Measurements from ENCODE around the gene PFDN4. TPM values are rescaled to one million over a fixed set of nuclear protein-coding genes. Genes with fewer than 3 reads are reported as not detected.
"Not testable (repeated sequence)": the region's sequence is repeated elsewhere in the genome, so short reads cannot be mapped to it uniquely, and the experiment has no call there.

The PFDN4 gene
- total RNA-seq, 2 donors from 2014 or later = 22.1 to 22.2 TPM

DNA sequence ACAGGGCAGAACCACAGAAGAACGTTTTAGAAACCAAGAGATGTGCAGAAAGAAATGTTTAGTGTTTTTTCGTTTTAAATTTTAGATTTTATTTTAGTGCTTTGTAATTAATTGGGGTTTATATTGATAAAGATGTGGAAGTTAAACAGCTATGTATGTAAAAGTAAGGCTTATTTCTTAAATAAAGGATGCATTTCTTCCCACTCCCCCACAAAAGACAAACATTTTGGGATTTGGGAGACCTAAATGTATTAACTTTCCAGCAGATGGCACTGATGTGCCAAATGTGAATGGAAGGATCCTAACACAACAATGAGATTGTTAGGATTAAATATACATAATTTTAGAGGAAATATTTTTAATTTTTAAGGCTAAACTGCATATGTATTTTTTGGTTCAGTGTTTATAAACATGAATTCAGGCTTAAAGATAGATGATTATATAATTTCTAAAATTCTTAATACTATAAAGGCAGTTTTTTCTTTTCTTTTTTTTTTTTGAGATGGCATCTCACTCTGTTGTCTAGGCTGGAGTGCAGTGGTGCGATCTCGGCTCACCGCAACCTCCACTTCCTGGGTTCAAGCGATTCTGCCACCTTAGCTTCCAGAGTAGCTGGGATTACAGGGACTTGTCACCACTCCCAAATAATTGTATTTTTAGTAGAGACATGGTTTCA lies 12.0 kb downstream of the PFDN4 start:
- no peak for ATAC-seq
- intact Hi-C loops (cut with DNase I) = loop anchor here (2.0 to 5.0 kb wide), 2 partner anchors 427 to 429 kb away; no protein-coding TSS in a partner anchor

DNA sequence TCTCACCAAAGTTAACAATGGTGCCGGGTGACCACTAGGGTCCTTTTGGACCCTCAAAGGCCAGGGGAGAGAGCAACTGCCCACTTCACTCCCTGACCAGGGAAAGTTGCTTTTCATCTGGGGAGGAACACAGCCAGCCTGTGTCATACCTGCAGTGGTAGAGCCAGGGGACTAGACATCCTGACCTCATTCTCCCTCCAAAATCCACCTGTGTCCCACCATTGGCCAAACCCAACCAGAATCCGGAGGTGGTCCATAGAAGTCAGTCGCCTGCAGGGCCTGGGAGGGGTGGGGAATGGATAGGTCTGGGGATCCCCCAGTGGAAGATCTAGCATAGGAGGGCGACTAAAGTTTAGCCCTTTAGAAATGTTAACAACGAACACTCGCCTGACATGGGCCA lies 12.8 kb downstream of the PFDN4 start:
- DNase-seq = no peak
- intact Hi-C loops (cut with DNase I) = loop anchor here (2.0 to 5.0 kb wide), 2 partner anchors 427 to 428 kb away; no protein-coding TSS in a partner anchor
- no peak for ATAC-seq

More for the DNA sequence above, 12.0 kb downstream of the PFDN4 start:
- DNase-seq = no peak

DNA sequence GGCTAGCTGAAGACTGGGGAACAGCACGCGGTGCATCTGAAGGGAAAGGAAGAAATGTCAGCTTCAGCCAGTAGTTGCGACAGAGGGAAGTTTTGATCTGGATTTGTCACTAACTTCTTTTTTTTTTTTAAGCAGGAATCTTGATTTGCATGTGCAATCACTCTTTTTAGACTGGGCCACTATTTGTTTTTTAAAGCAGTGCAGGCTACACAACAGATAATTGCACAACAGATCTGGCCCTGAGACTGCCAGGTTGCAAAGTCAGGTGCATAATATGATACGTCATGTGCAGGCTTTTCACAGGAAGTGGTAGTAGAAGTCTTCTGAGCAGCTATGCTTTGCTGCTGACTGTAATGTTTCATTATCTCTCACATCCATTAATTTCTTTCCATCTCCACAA lies 13.5 kb downstream of the PFDN4 start:
- ATAC-seq (peak in 1 of 2 donors; percentile 49), DNase-seq (no peak)
- intact Hi-C loops (cut with DNase I) = loop anchor here (2.0 to 5.0 kb wide), 2 partner anchors 426 to 427 kb away; no protein-coding TSS in a partner anchor

DNA sequence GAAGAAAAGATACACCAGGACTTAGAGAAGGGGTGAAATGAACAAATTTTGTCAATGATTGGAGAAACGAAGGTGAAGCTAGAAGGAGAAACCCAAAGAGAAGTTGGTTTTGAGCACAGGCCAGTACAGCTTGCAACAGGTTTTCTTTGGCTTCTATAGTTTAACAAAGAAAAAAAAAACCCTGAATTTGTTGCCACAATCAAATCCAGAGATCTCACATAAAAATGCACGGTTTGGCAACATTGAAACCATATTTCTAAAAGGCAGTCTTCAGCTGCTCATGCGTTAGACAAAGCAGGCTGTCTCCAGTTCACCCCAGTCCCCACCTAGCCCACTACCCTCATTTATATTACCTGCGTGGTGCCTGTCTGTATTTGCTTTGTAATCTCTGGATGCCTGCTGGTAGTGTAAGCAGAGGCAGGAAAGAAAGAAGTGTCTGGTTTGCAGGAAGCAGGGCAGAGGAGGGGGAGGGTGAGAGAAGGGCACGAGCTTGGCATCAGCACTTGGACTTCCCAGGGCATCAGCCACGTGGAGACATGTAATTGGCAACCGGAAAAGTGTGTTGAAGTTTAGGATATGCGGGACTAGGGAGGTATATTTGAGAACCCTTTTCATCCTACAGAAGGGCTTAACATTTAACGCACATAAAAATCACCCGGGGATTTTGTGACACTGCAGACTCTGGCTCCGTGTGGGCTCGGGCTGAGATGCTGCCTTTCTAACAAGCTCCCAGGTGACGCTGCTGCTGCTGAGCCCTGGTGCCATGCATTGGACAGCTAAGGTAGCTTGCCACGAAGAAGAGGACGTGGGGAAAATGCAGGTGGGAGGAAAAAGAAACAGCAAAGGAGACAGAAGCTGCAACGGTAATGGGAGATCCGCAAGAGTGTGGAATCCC lies 14.4 kb downstream of the PFDN4 start:
- DNase-seq (no peak), ATAC-seq (peak; percentile 66 to 67)
- intact Hi-C loops (cut with DNase I) = loop anchor here (2.0 to 5.0 kb wide), 2 partner anchors 425 to 427 kb away; no protein-coding TSS in a partner anchor

DNA sequence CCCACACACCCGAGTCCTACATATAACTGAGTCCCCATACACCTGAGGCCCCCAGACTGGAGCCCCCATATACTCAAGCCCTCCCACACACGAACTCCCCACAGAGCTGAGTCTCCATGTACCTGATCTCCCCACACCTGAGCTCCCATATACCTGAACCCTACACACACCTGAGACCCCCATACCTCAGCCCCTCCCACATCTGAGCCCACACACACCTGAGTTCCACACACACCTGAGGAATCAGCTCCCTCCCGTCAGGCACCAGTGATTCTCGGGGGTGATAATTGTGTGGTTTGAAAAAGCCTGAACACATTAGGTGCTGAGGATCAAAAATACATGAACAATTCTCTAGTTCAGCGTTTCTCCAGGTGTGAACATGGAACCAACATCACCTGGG lies 15.4 kb downstream of the PFDN4 start:
- intact Hi-C loops (cut with DNase I) = loop anchor here in 1 of 2 donors (5.0 kb wide), 1 partner anchor 424 kb away; no protein-coding TSS in a partner anchor
- DNase-seq (no peak), ATAC-seq (no peak)

DNA sequence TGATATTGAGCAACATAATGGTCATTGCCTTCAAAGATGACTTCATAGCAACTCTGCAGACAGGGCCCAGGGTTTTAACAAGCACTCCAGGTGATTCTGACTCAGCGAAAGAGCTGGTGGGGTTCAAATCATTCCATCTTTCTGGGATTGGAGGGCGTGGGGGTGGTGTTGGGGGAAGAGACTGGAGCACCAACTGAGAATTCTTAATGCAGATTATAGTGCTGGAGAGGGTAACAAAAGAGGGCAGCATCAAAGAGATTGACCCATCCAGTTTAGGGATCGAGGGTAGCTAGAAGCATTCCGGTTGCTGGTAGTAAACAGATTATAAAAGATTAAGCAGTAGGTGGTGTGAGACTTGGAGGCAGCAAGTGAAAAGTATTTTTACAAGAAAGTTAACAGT lies 15.9 kb downstream of the PFDN4 start:
- intact Hi-C loops (cut with DNase I) = loop anchor here in 1 of 2 donors (5.0 kb wide), 1 partner anchor 424 kb away; no protein-coding TSS in a partner anchor
- DNase-seq = no peak
- ATAC-seq = no peak

DNA sequence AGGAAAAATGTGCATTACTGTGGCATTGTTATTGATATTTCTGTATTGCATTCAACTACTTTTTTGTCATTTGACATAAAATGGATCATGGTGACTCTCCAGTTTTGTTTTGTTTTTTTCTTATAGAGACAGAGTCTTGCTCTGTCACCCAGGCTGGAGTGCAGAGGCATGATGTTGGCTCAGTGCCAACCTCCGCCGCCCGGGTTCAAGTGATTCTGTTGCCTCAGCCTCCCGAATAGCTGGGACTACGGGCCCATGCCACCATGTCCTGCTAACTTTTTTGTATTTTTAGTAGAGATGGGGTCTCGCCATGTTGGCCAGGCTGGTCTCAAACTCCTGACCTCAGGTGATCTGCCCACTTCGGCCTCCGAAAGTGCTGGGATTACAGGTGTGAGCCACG lies 16.8 kb downstream of the PFDN4 start:
- not testable (repeated sequence) for DNase-seq, ATAC-seq
- intact Hi-C loops (cut with DNase I) = loop anchor here in 1 of 2 donors (5.0 kb wide), 1 partner anchor 423 kb away; no protein-coding TSS in a partner anchor

DNA sequence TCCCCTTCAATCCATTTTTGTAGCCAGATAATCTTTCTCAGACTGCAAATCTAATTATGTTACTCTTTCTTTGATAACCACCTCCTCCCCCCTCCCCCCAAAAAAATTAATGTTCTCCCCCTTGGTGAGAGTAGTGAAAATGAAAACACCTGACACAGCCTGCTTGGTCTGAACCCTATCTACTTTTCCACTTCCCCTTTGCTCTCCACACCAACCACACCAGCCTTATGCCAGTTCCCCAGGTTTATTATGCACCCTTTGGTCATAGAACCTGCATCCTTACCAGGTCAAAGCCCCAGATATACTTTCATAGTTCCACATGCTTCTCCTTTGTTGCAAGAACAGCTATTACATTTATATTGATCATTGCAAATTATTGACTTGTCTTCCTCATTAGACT lies 19.4 kb downstream of the PFDN4 start:
- intact Hi-C loops (cut with DNase I) = no loop called here
- DNase-seq = no peak
- no peak for ATAC-seq

DNA sequence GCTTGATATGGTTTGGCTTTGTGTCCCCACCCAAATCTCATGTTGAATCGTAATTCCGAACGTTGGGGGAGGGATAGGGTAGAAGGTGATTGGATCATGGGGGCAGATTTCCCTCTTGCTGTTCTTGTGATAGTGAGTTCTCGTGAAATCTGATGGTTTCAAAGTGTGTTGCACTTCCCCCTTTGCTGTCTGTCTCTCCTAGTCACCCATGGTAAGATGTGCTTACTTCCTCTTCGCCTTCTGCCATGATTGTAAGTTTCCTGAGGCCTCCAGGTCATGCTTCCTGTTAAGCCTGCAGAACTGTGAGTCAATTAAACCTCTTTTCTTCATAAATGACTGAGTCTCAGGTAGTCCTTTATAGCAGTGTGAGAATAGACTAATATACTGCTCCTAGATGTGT lies 19.9 kb downstream of the PFDN4 start:
- no peak for ATAC-seq
- intact Hi-C loops (cut with DNase I) = no loop called here
- DNase-seq = no peak

DNA sequence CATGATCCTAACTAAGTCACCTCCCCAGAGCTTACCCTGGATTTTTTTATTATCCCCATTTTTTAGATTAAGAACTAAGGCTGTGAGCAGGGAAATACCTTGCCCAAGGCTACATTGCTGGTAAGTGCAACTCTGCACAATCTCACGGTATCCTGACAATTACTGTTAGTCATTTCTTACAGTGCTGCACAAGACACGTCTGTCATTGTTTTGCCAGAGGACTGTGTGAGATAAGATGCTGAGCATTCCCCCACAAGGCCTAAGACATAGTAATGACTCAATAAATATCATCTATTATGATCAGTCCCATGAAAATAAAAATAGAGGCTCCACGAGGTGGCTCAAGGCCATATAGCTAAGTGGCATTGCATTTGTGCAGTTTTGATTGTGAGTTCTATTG lies 21.0 kb downstream of the PFDN4 start:
- intact Hi-C loops (cut with DNase I) = no loop called here

DNA sequence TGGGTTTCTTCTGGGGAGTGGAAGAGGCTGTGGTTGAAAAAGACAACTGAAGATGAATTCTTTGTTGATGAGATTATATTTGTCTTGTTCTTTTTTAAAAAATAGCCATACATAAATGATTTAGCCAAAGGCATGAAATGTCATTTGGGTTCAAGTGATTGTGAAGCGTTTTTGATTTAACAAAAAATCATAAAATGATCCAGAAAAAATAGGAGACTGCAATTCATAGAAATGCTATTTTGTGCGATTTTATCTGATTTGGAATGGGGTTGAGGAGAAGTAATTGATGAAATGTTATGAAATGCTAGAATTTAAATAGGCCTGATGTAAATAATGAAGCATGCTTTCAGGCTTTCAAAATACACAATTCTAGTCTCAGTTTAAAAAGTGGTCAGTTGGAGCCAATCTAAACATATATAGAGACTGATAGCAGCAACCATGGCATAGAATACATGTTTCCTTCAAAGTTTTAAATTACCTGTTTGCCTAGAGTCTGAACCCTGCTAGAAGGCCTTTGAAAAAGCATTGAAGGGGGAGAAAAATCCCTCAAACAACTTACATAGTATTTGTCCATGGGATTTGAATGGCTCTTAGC lies 21.8 kb downstream of the PFDN4 start:
- no peak for ATAC-seq
- DNase-seq = no peak
- intact Hi-C loops (cut with DNase I) = no loop called here

More for the DNA sequence above, 21.0 kb downstream of the PFDN4 start:
- ATAC-seq (no peak), DNase-seq (no peak)

DNA sequence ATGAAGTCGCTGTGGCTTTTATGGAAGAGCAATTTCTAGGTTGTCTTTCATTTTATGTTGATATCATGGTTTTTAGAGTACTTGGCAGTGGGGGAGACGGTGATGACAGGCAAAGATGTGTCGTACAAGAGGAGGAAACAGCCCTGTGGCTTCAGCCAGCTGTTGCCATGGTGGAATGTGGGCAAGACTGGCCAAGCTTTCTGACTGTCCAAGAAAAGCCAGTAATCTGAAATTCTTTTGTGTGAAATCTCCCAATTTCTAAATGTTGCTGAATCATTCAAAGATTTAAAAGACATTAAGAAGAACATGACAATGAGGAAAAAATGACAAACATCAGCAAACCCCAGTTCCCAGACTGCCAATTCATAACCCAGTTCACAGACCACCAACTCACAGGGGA lies 23.1 kb downstream of the PFDN4 start:
- intact Hi-C loops (cut with DNase I) = no loop called here
- no peak for ATAC-seq
- DNase-seq = no peak

DNA sequence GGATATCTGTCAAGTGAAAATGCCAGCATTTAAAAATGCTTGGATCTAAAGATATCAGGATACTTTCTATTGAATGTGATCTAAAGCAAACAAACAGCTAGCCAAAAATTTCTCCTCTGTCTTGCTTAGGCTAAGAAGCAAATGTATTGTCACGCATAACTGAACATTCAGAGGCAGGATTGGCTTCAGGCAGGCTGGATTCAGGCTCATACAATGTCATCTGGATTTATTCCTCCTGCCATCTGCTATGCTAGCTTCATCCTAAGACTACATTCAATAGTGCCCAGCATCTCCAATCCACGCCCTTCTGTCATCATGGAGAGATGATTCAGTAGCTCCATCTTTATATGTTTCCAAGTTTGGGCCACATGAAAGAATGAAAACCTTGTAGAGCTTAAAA lies 27.1 kb downstream of the PFDN4 start:
- ATAC-seq = no peak
- intact Hi-C loops (cut with DNase I) = no loop called here
- DNase-seq = no peak

DNA sequence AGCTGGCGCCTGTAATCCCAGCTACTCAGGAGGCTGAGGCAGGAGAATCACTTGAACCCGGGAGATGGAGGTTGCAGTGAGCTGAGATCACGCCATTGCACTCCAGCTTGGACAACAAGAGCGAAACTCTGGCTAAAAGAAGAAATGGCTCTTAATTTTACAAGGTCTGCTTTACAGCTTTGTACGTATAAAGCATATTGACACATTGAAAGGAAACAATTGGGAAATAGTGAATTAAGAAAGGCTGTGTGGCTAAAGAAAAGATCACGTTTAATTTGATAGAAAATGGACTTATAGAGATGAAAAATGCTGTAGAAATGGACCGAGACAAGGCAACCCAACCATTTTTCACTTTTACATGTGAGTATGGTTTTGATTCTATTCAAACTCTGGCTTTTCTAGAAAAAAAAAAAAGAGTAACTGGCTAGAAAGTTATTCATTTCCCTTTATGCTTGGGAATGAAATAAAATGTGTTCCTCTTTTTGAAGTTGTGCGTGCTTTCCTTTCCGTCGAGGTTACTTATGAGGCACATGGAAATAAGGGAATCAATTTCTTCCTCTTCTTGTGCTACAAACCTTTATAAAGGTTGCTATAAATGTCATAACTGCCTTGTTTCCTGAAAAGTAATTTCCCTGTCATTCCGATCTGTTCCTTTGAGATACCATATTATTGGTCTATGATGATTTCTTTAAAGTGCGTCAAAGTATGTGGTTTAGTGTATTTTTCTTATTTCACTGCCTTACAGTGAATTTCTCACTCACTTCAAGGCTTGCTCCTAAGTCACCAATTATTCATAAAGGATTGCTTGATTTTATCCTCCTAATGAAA lies 29.4 kb downstream of the PFDN4 start:
- ATAC-seq (no peak), DNase-seq (no peak)
- intact Hi-C loops (cut with DNase I) = no loop called here

DNA sequence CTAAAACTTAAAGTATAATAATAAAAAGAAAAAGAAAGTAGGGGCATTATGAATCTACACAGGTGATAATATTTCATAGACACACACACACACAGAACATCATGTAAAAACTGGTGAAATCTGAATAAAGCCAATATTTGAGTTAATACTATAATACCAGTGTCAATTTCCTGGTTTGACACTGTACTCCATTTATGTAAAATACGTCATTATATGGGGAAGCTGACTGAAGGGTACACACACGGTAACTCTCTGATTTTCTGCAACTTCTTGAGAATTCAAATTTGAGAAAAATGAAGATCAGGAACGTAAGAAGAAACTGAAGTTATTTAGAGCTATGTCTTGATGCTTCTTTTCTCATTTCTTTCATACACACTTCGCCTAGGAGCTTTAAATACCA lies 36.2 kb downstream of the PFDN4 start:
- DNase-seq (no peak), ATAC-seq (no peak)
- intact Hi-C loops (cut with DNase I) = no loop called here

DNA sequence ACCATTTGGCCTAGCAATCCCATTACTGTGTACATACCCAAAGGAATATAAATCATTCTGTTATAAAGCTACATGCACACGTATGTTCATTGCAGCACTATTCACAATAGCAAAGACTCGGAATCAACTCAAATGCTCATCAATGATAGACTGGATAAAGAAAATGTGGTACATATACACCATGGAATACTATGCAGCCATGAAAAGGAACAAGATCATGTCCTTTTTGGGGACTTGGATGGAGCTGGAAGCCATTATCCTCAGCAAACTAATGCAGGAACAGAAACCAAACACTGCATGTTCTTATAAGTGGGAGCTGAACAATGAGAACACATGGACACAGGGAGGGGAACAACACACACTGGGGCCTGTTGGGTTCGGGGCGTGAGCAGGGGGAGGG lies 40.8 kb downstream of the PFDN4 start:
- DNase-seq; ATAC-seq; intact Hi-C loops (cut with DNase I): not testable (repeated sequence)

DNA sequence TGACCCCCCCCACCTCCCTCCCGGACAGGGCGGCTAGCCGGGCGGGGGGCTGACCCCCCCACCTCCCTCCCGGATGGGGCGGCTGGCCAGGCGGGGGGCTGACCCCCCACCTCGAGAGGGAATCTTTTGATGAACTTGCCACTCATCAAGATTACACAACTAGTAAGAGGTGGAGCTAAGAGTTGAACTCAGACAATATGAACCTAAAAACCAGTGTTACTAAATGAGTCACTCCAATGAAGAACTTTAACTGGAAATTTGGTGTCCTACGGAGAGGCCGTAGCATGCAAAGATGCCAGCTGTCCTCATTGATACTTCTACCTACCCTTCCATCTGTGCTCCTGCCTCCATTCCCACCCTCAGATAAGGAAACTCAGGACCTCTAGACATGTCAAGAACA lies 42.8 kb downstream of the PFDN4 start:
- DNase-seq = no peak
- intact Hi-C loops (cut with DNase I) = no loop called here

DNA sequence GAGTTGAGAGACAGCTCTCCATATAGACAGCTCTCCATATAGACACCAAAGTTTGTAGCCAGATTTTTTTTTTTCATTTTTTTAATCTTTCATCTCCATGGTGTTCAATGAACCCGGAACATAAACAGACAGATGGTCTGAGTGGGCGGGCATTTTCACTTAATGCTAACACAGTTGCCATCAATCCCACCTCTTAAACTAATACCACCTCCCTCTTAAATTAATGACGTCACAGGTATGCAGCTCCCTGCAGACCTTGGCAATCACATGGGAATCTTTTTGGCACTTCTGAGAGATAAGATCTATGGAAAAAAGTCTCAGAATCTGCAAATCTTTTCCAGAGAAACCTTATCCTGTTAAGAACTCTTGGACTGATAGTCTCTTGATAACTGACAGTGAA lies 43.2 kb downstream of the PFDN4 start:
- ATAC-seq (no peak), DNase-seq (no peak)
- intact Hi-C loops (cut with DNase I) = no loop called here

More for the DNA sequence above, 42.8 kb downstream of the PFDN4 start:
- no peak for ATAC-seq

DNA sequence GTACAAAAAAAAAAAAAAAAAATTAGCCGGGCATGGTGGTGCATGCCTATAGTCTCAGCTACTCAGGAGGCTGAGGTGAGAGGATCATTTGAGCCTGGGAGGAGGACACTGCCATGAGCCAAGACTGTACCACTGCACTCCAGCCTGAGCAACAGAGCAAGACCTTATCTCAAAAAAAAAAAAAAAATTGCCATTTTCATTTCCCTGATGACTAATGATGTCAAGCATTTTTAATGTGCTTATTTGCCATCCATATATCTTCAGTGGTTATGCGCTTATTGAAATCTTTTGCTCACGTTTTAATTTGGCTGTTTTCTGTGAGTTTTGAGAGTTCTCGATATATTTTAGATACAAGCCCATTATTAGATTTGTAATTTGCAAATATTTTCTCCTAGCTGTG lies 46.7 kb downstream of the PFDN4 start:
- DNase-seq (no peak), ATAC-seq (no peak)
- intact Hi-C loops (cut with DNase I) = no loop called here

All from left cardiac atrium (tissue), 4 donors.